Fibroblast of lung (primary cell): ENCODE measurements around the gene PAM. TPM values are rescaled to one million over a fixed set of nuclear protein-coding genes. Genes with fewer than 3 reads are reported as not detected.

Experiments used
- DNase-seq, 2 donors: peaks; one replicate each; pipeline versions ENCODE4 v3.0.0 to v3.0.0-alpha.2; 2010; ENCODE audit warnings: low read depth in 2 of 2
- H2AFZ ChIP-seq: 2 replicates; pipeline ENCODE4 v1.5.1; 2012; ENCODE audit warnings: low read length, control low read depth, inconsistent platforms
- H3K27ac ChIP-seq: 2 replicates; pipeline ENCODE4 v1.5.1; 2011; ENCODE audit warnings: low read length, control low read depth; ENCODE audit not compliant: insufficient read depth
- H3K27me3 ChIP-seq: 2 replicates; pipeline ENCODE4 v1.5.1; 2011; ENCODE audit warnings: mild to moderate bottlenecking, low read length; ENCODE audit not compliant: control insufficient read depth, insufficient read depth
- H3K36me3 ChIP-seq: 2 replicates; pipeline ENCODE4 v1.5.1; 2011; ENCODE audit warnings: low read length; ENCODE audit not compliant: control insufficient read depth, insufficient read depth
- H3K4me1 ChIP-seq: 2 replicates; pipeline ENCODE4 v1.5.1; 2011; ENCODE audit warnings: low read length; ENCODE audit not compliant: control insufficient read depth, insufficient read depth; ENCODE audit errors: extremely low read depth
- H3K4me2 ChIP-seq: 2 replicates; pipeline ENCODE4 v1.5.1; 2011; ENCODE audit warnings: low read length, control low read depth; ENCODE audit not compliant: insufficient read depth; ENCODE audit errors: extremely low read depth
- H3K4me3 ChIP-seq, 4 experiments: fragments of 200-600 bp in 1 of 4; sonication (generic) in 1 of 4; replicated peaks in 1 of 4; 2 replicates each; pipeline ENCODE4 v1.5.1; 2011 to 2016; ENCODE audit warnings: low read length in 4 of 4, low read depth in 3 of 4, mild to moderate bottlenecking in 3 of 4, control low read depth in 2 of 4, inconsistent platforms in 1 of 4, mixed read lengths in 1 of 4; ENCODE audit not compliant: insufficient read depth in 1 of 4; ENCODE audit errors: control extremely low read depth in 1 of 4
- H3K79me2 ChIP-seq: 2 replicates; pipeline ENCODE4 v1.5.1; 2012; ENCODE audit warnings: mild to moderate bottlenecking, low read length, inconsistent platforms; ENCODE audit not compliant: control insufficient read depth, insufficient read depth
- H3K9ac ChIP-seq: 2 replicates; pipeline ENCODE4 v1.5.1; 2011; ENCODE audit warnings: mild to moderate bottlenecking, low read length, control low read depth; ENCODE audit not compliant: insufficient read depth
- H3K9me3 ChIP-seq: 2 replicates; pipeline ENCODE4 v1.5.1; 2012; ENCODE audit warnings: low read depth, low read length; ENCODE audit not compliant: control insufficient read depth, insufficient read depth
- H4K20me1 ChIP-seq: 2 replicates; pipeline ENCODE4 v1.5.1; 2011; ENCODE audit warnings: low read length; ENCODE audit not compliant: control insufficient read depth, insufficient read depth; ENCODE audit errors: extremely low read depth
- CTCF ChIP-seq, 2 donors: IDR thresholded peaks in 1 of 2; conservative IDR thresholded peaks in 1 of 2; 1 replicate in 1 of 2; 2 replicates in 1 of 2; pipeline ENCODE4 v1.5.1; 2011 to 2012; ENCODE audit warnings: low read length in 2 of 2, control low read depth in 1 of 2, inconsistent platforms in 1 of 2, low read depth in 1 of 2, mild to moderate bottlenecking in 1 of 2
- EZH2 ChIP-seq: IDR thresholded peaks from 2 replicates; pipeline ENCODE4 v1.5.1; 2012; ENCODE audit warnings: low read length, control low read depth, mild to moderate bottlenecking; ENCODE audit errors: missing control alignments
- polyA plus RNA-seq, 2 donors: library from polyadenylated mRNA; depleted of rRNA in 1 of 2; stranded (reverse) in 1 of 2; unstranded in 1 of 2; fragments of >200 nt; gene quantifications; 2 replicates each; pipeline ENCODE4 v1.2.1, GENCODE V29; 2011 to 2012; ENCODE audit warnings: missing spikeins in 1 of 2
- total RNA-seq: library from RNA; depleted of rRNA; stranded (reverse); fragments of >200 nt; gene quantifications from 2 replicates; pipeline ENCODE4 v1.2.1, GENCODE V29; 2014

The PAM gene
- total and polyA plus RNA-seq, 2 donors (not counting 1 experiment from before 2014, with no cell fraction given) = 404 to 405 TPM

- DNase-seq = no peak
- H2AFZ ChIP-seq = no peak overlapping the region
- no peak overlapping the region for H3K4me2 ChIP-seq
- H3K27ac ChIP-seq = no peak overlapping the region
- H3K36me3 ChIP-seq = no peaks in the 10 kb centered on the region
- H3K4me1 ChIP-seq = no peaks in the 10 kb centered on the region
- no peaks in the 10 kb centered on the region for H3K9me3 ChIP-seq
- H3K79me2 ChIP-seq = no peaks in the 10 kb centered on the region
- H3K9ac ChIP-seq = no peak overlapping the region
- no peak for TF ChIP-seq CTCF (conservative IDR thresholded peaks at IDR 0.05 in 1 of 2, IDR thresholded peaks at IDR 0.05 in 1 of 2; ENCODE audit: low read depth in 1 of 2, low read length in 2 of 2)
- TF ChIP-seq EZH2 = no peak
- no peaks in the 10 kb centered on the region for H4K20me1 ChIP-seq
- no peaks in the 10 kb centered on the region for H3K27me3 ChIP-seq
- H3K4me3 ChIP-seq = no peak overlapping the region
Measured at GRCh38 chr5:102920762-102921161, 165.7 kb downstream of the PAM start.

- no peak for TF ChIP-seq EZH2
- TF ChIP-seq CTCF (conservative IDR thresholded peaks at IDR 0.05 in 1 of 2, IDR thresholded peaks at IDR 0.05 in 1 of 2; ENCODE audit: low read depth in 1 of 2, low read length in 2 of 2) = no peak
- no peaks in the 10 kb centered on the region for H3K4me1 ChIP-seq
- H3K9me3 ChIP-seq = no peaks in the 10 kb centered on the region
- no peak overlapping the region for H2AFZ ChIP-seq
- no peaks in the 10 kb centered on the region for H3K27me3 ChIP-seq
- H3K27ac ChIP-seq = no peak overlapping the region
- DNase-seq = peak in 1 of 2 donors; percentile 41
- no peak overlapping the region for H3K4me3 ChIP-seq
- no peaks in the 10 kb centered on the region for H4K20me1 ChIP-seq
- H3K79me2 ChIP-seq = no peaks in the 10 kb centered on the region
- no peak overlapping the region for H3K9ac ChIP-seq
- H3K36me3 ChIP-seq = no peaks in the 10 kb centered on the region
- H3K4me2 ChIP-seq = no peak overlapping the region
Measured at GRCh38 chr5:102921341-102922044, 166.4 kb downstream of the PAM start.

- no peak overlapping the region for H3K27ac ChIP-seq
- H3K27me3 ChIP-seq = no peaks in the 10 kb centered on the region
- no peak for DNase-seq
- H3K4me2 ChIP-seq = no peak overlapping the region
- no peaks in the 10 kb centered on the region for H4K20me1 ChIP-seq
- H3K9ac ChIP-seq = no peak overlapping the region
- H3K4me1 ChIP-seq = no peaks in the 10 kb centered on the region
- H2AFZ ChIP-seq = no peak overlapping the region
- TF ChIP-seq CTCF (conservative IDR thresholded peaks at IDR 0.05 in 1 of 2, IDR thresholded peaks at IDR 0.05 in 1 of 2; ENCODE audit: low read depth in 1 of 2, low read length in 2 of 2) = no peak
- TF ChIP-seq EZH2 = no peak
- no peaks in the 10 kb centered on the region for H3K79me2 ChIP-seq
- no peak overlapping the region for H3K4me3 ChIP-seq
- H3K9me3 ChIP-seq = no peaks in the 10 kb centered on the region
- H3K36me3 ChIP-seq = peaks cover 2% of the 10 kb centered on the region
Measured at GRCh38 chr5:102922111-102922720, 167.1 kb downstream of the PAM start.
